Keratinocyte (primary cell): ENCODE measurements around the gene ZNF552.
"Not testable (repeated sequence)": the region's sequence is repeated elsewhere in the genome, so short reads cannot be mapped to it uniquely, and the experiment has no call there.

Source experiments
- CTCF ChIP-seq, 3 experiments: IDR thresholded peaks in 1 of 3; conservative IDR thresholded peaks in 1 of 3; optimal IDR thresholded peaks in 1 of 3; 2 replicates in 2 of 3; 3 replicates in 1 of 3; pipeline versions ENCODE3 to v1.5.1; 2011; ENCODE audit warnings: low read length in 3 of 3, mild to moderate bottlenecking in 3 of 3, moderate library complexity in 2 of 3, control low read depth in 1 of 3, inconsistent platforms in 1 of 3; ENCODE audit not compliant: insufficient read depth in 2 of 3; ENCODE audit errors: extremely low read depth in 1 of 3
- EZH2 ChIP-seq: IDR thresholded peaks from one replicate; pipeline ENCODE4 v1.6.1; 2012; ENCODE audit warnings: inconsistent platforms, mild to moderate bottlenecking, low read length, moderate library complexity

- not testable (repeated sequence) for TF ChIP-seq CTCF (optimal IDR thresholded peaks at IDR 0.05 in 1 of 3, IDR thresholded peaks at IDR 0.05 in 1 of 3, conservative IDR thresholded peaks at IDR 0.05 in 1 of 3; ENCODE audit: extremely low read depth in 1 of 3, insufficient read depth in 2 of 3, low read length in 3 of 3); EZH2
These were observed 34.5 kb upstream of the ZNF552 start for GRCh38 chr19:57849162-57849665.
